ENCODE results near the gene FOXA3. TPM values are rescaled to one million over a fixed set of nuclear protein-coding genes. Genes with fewer than 3 reads are reported as not detected.
A peak's percentile ranks its signal among the peaks of the same experiment; 100 is the strongest.

FOXA3 gene
- total RNA-seq, 6 experiments from 2014 or later = 18.2 to 36.1 (median 25.3) TPM

GRCh38 chr19:45872095-45872919 is 8.2 kb downstream of the FOXA3 start:
- no peak for DNase-seq
- ATAC-seq = no peak
- Histone ChIP-seq H3K4me1 (peaks cover 0 to 48% (median 16%) of the 10 kb centered on the region in 4 donors), H3K27me3 (no peaks in the 10 kb centered on the region), H3K4me3 (no peak overlapping the region), H3K9me3 (no peaks in the 10 kb centered on the region), H3K36me3 (peaks cover 0 to 2% (median 0%) of the 10 kb centered on the region in 4 donors), H3K27ac (peak overlapping the region in 1 of 3 donors; percentile 91)
- no peak for TF ChIP-seq CTCF (IDR thresholded peaks at IDR 0.05)
- no peak for TF ChIP-seq POLR2A (IDR thresholded peaks at IDR 0.05)
- WGBS (ENCODE audit: insufficient coverage, low coverage, low lambda C conversion rate, missing lambda C conversion rate) = 17% methylated on average over 3 of the region's 34 CpGs
- intact Hi-C loops (cut with DNase I) = no loop called here

- no peaks in the 10 kb centered on the region for H3K9me3 ChIP-seq
- TF ChIP-seq CTCF (IDR thresholded peaks at IDR 0.05) (no peak), POLR2A (IDR thresholded peaks at IDR 0.05) (no peak)
- WGBS (ENCODE audit: insufficient coverage, low coverage, low lambda C conversion rate, missing lambda C conversion rate) = 16% methylated on average over 4 of the region's 7 CpGs
- no peak for ATAC-seq
- no peak for DNase-seq
- H3K27me3 ChIP-seq = no peaks in the 10 kb centered on the region
- H3K27ac ChIP-seq = peak overlapping the region; percentile 4 to 91 (median 29)
- H3K4me1 ChIP-seq = peaks cover 0 to 56% (median 20%) of the 10 kb centered on the region in 4 donors
- H3K36me3 ChIP-seq = peaks cover 0 to 2% (median 0%) of the 10 kb centered on the region in 4 donors
- intact Hi-C loops (cut with DNase I) = no loop called here
- peak overlapping the region in 1 of 3 donors; percentile 6 for H3K4me3 ChIP-seq
Measured at GRCh38 chr19:45873219-45873772, 9.2 kb downstream of the FOXA3 start.

- Histone ChIP-seq H3K4me1 (peaks cover 0 to 65% (median 26%) of the 10 kb centered on the region in 4 donors), H3K27ac (peak overlapping the region; percentile 43 to 91 (median 47)), H3K27me3 (no peaks in the 10 kb centered on the region), H3K36me3 (peaks cover 0 to 2% (median 0%) of the 10 kb centered on the region in 4 donors), H3K4me3 (peak overlapping the region in 2 of 3 donors; percentile 13 to 14), H3K9me3 (no peaks in the 10 kb centered on the region)
- ATAC-seq = no peak
- intact Hi-C loops (cut with DNase I) = no loop called here
- WGBS (ENCODE audit: insufficient coverage, low coverage, low lambda C conversion rate, missing lambda C conversion rate) = 43% methylated on average over 5 of the region's 7 CpGs
- TF ChIP-seq POLR2A (IDR thresholded peaks at IDR 0.05) = no peak
- DNase-seq = no peak
Measured at GRCh38 chr19:45874620-45874966, 10.5 kb downstream of the FOXA3 start.

GRCh38 chr19:45876161-45876410 is 12.0 kb downstream of the FOXA3 start:
- Histone ChIP-seq H3K4me3 (no peak overlapping the region), H3K9me3 (no peaks in the 10 kb centered on the region), H3K27ac (peak overlapping the region; percentile 87 to 92 (median 91)), H3K36me3 (peaks cover 0 to 2% (median 0%) of the 10 kb centered on the region in 4 donors), H3K4me1 (peaks cover 0 to 78% (median 34%) of the 10 kb centered on the region in 4 donors), H3K27me3 (no peaks in the 10 kb centered on the region)
- intact Hi-C loops (cut with DNase I) = no loop called here
- WGBS (ENCODE audit: insufficient coverage, low coverage, low lambda C conversion rate, missing lambda C conversion rate) = 36% methylated on average over 4 of the region's 4 CpGs
- DNase-seq (no peak), ATAC-seq (peak in 2 of 4 donors; percentile 1 to 2)
- no peak for TF ChIP-seq CTCF (IDR thresholded peaks at IDR 0.05)
- TF ChIP-seq POLR2A (IDR thresholded peaks at IDR 0.05) = no peak
